ENCODE measurements around the gene ARPC3. TPM values are rescaled to one million over a fixed set of nuclear protein-coding genes. Genes with fewer than 3 reads are reported as not detected.
A peak's percentile ranks its signal among the peaks of the same experiment; 100 is the strongest.

ARPC3 gene
- total and polyA plus RNA-seq, 10 of the 15 experiments (the other 5 are each of a cell fraction or from before 2014, with no cell fraction given) = 81.6 to 890 (median 564) TPM

- peak; percentile 78 to 93 for TF ChIP-seq BHLHE40 (IDR thresholded peaks at IDR 0.05; ENCODE audit: borderline replicate concordance in 1 of 2, low read depth in 2 of 2, low read length in 1 of 2)
- peak; percentile 83 for TF ChIP-seq E2F4 (IDR thresholded peaks at IDR 0.05; ENCODE audit: low read depth, low read length)
- TF ChIP-seq, protein P1, sequence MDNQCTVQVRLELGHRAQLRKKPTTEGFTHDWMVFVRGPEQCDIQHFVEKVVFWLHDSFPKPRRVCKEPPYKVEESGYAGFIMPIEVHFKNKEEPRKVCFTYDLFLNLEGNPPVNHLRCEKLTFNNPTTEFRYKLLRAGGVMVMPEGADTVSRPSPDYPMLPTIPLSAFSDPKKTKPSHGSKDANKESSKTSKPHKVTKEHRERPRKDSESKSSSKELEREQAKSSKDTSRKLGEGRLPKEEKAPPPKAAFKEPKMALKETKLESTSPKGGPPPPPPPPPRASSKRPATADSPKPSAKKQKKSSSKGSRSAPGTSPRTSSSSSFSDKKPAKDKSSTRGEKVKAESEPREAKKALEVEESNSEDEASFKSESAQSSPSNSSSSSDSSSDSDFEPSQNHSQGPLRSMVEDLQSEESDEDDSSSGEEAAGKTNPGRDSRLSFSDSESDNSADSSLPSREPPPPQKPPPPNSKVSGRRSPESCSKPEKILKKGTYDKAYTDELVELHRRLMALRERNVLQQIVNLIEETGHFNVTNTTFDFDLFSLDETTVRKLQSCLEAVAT (IDR thresholded peaks at IDR 0.05) = peak; percentile 67
- TF ChIP-seq BACH1 (IDR thresholded peaks at IDR 0.05; ENCODE audit: borderline replicate concordance) = no peak
- peak; percentile 74; the same call in 1 of the 2 replicates for TF ChIP-seq MXI1 (IDR thresholded peaks at IDR 0.05; ENCODE audit: low read depth, low read length)
- peak; percentile 54; the same call in 1 of the 2 replicates for TF ChIP-seq TCF12 (IDR thresholded peaks at IDR 0.05; ENCODE audit: low read depth, low read length)
- TF ChIP-seq RBBP5 (conservative IDR thresholded peaks at IDR 0.05) = no peak
- peak; percentile 64; the same call in 1 of the 2 replicates for TF ChIP-seq NFYB (IDR thresholded peaks at IDR 0.05; ENCODE audit: insufficient read depth, low read depth, low read length)
- TF ChIP-seq EGR1 (IDR thresholded peaks at IDR 0.05; ENCODE audit: borderline replicate concordance in 1 of 2, low read depth in 2 of 2, low read length in 2 of 2) = peak in 1 of 2 experiments; percentile 59; a peak in 1 of 3 replicates
- TF ChIP-seq, protein P2, sequence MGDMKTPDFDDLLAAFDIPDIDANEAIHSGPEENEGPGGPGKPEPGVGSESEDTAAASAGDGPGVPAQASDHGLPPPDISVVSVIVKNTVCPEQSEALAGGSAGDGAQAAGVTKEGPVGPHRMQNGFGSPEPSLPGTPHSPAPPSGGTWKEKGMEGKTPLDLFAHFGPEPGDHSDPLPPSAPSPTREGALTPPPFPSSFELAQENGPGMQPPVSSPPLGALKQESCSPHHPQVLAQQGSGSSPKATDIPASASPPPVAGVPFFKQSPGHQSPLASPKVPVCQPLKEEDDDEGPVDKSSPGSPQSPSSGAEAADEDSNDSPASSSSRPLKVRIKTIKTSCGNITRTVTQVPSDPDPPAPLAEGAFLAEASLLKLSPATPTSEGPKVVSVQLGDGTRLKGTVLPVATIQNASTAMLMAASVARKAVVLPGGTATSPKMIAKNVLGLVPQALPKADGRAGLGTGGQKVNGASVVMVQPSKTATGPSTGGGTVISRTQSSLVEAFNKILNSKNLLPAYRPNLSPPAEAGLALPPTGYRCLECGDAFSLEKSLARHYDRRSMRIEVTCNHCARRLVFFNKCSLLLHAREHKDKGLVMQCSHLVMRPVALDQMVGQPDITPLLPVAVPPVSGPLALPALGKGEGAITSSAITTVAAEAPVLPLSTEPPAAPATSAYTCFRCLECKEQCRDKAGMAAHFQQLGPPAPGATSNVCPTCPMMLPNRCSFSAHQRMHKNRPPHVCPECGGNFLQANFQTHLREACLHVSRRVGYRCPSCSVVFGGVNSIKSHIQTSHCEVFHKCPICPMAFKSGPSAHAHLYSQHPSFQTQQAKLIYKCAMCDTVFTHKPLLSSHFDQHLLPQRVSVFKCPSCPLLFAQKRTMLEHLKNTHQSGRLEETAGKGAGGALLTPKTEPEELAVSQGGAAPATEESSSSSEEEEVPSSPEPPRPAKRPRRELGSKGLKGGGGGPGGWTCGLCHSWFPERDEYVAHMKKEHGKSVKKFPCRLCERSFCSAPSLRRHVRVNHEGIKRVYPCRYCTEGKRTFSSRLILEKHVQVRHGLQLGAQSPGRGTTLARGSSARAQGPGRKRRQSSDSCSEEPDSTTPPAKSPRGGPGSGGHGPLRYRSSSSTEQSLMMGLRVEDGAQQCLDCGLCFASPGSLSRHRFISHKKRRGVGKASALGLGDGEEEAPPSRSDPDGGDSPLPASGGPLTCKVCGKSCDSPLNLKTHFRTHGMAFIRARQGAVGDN (IDR thresholded peaks at IDR 0.05) = peak; percentile 7; the same call in 1 of the 2 replicates
- 0 out of 2 replicates have a peak, but pooled peaks have one; percentile 48 for TF ChIP-seq SMAD5 (IDR thresholded peaks at IDR 0.05; ENCODE audit: low read depth)
- peak; percentile 77; the same call in 1 of the 2 replicates for TF ChIP-seq TAF1 (IDR thresholded peaks at IDR 0.05; ENCODE audit: borderline replicate concordance, low read depth, low read length)
- peak; percentile 57 for TF ChIP-seq SMARCA5 (IDR thresholded peaks at IDR 0.05)
- no peak for TF ChIP-seq NFYA (IDR thresholded peaks at IDR 0.05; ENCODE audit: borderline replicate concordance, low read depth, low read length)
- peak; percentile 61 for TF ChIP-seq YY1 (IDR thresholded peaks at IDR 0.05; ENCODE audit: low read depth, low read length)
- TF ChIP-seq, protein P3, sequence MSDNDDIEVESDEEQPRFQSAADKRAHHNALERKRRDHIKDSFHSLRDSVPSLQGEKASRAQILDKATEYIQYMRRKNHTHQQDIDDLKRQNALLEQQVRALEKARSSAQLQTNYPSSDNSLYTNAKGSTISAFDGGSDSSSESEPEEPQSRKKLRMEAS (IDR thresholded peaks at IDR 0.05; ENCODE audit: low read depth, low read length) = peak; percentile 82
- TF ChIP-seq BRCA1 (IDR thresholded peaks at IDR 0.05; ENCODE audit: low read depth, low read length) = peak; percentile 46; the same call in 1 of the 2 replicates
- 0 out of 2 replicates have a peak, but pooled peaks have one; percentile 15 for TF ChIP-seq STAT1 (conservative IDR thresholded peaks at IDR 0.05)
- TF ChIP-seq CREM (IDR thresholded peaks at IDR 0.05; ENCODE audit: low read depth) = peak; percentile 42; the same call in 1 of the 2 replicates
- TF ChIP-seq IRF3 (IDR thresholded peaks at IDR 0.05) = no peak
- no peak for TF ChIP-seq FOS (IDR thresholded peaks at IDR 0.05; ENCODE audit: borderline replicate concordance, extremely low read depth, insufficient read length)
These were observed 18.3 kb upstream of the ARPC3 start, which contains the start of the genes FAM216A and GPN3 (continued) for GRCh38 chr12:110468214-110469048.

Data from GM12878 (cell line).